Stimulated activated CD8-positive, alpha-beta memory T cell treated with anti-CD3 and anti-CD28 coated beads, Interleukin-4, amount 100 ng/mL, for 24 hours (primary cell): ENCODE measurements around the gene STRA6.

Experiments
- DNase-seq: peaks from one replicate; pipeline ENCODE4 v3.0.0-alpha.2; 2020; ENCODE audit warnings: low read depth

STRA6 gene

GRCh38 chr15:74206801-74207281 lies 4.3 kb upstream of the STRA6 start:
- DNase-seq, result no peak

DNA sequence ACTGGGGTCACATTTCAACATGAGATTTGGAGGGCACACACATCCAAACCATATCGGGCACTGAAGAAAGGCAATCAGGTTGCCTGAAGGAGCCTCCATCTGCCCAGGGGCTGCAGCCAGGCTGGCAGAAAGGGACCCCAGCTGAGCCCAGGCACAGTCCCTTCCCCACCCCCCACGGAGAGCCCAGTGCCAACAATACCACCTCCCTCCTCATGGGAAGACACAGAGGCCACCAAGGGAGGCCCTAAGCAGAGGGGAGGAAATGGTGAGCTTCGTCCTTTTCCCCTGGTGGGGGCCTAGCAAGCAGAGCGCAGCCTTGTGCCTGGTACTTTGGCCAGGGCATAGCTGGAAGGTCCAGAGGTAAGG lies 3.0 kb upstream of the STRA6 start:
- DNase-seq, result no peak

GRCh38 chr15:74203914-74204431 lies 1.4 kb upstream of the STRA6 start:
- no peak for DNase-seq

DNA sequence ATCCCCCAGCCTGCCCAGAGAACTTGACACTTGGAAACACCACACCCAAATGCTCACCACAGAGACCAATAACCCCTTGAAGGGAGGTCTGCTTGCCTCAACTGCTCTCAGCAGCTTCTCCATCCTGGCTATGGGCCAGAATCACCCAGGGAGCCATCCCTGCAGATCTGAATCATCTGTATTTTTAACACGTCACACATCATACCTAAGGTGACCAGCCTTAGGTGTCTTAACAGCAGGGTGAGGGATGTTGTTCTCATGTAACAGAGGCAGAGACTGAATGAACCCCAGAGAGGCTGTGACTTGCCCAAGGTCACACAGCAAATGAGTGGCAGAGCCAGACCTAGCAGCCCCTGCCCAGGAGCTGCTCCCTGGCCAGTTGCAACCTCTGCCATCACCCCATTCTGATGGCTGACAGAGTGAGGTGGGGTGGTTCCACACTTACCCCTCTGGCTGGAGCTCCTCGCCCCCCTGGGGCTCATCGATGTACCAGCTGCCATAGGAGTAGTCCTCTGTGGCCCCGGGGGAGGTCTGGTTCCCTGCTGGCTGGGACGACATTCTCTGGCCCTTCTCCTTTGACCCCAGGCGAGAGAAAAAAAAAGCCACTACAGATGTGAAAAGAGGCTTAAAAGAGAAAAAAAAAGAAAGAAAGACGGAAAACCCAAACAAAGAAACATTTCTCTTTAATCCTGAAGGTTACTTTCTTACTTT lies 722 bp downstream of the STRA6 start:
- no peak for DNase-seq

GRCh38 chr15:74200871-74201419 lies 1.6 kb downstream of the STRA6 start:
- no peak for DNase-seq

DNA sequence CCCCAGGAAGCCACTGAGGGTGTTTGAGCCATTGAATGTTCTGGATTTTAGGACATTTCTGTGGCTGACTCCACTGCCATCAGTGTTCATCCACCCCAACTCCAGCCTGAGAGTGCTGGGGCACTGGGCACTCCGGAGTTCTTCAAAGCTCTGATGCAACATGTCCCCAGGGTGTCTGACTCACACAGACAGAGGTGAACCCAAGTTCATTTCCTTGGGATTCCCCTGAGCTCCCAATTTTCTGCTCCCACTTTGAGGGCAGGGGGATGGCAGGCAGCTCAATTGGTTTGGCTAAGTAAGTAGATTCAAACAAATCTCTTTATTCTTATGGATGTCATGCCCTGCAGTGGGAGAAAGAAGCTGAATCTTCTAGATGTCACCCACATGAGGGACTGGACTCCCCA lies 2.2 kb downstream of the STRA6 start:
- DNase-seq, result no peak

- DNase-seq, result no peak
Measured at GRCh38 chr15:74199297-74199652, 3.3 kb downstream of the STRA6 start.

GRCh38 chr15:74197176-74197965 lies 5.2 kb downstream of the STRA6 start:
- DNase-seq, result no peak

DNA sequence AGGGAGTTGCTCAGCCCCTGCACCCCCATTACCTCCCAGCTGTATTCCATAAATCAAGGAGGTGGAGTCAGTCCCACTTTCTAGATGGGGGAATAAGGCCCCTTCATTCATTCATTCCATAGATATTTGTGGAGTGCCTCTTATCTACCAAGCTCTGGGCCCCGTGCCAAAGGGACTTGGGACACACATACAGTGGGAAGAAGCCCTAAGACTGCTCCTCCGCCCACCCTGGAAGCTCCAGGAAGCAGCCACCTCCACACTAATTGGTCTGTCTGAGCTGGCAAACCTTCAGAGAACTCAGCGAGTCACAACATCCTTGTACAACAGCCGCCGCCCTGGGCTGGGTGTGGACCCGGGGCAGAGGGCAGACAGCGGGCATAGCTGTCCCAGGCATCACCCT lies 6.4 kb downstream of the STRA6 start:
- DNase-seq, result no peak

GRCh38 chr15:74194572-74195559 lies 7.7 kb downstream of the STRA6 start:
- DNase-seq, result no peak

DNA sequence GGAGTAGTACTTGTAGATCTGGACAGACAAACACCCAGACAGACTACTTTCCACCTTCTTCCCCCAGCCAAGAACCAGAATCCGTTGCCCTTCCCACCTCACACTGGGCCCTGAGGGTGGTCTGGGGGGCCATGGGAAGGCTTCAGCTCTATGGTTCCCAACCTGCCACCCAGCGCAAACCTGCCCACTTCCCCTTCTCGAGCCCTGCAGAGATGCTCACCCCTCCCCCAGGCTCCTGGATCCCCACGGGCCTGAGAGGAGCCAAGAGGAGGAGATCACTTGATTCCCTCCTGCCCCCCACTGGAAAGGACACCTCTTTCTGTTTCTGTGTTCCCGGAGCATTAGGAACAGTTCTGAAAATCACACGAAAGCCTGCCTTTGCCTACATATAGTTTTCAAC lies 8.7 kb downstream of the STRA6 start:
- no peak for DNase-seq

DNA sequence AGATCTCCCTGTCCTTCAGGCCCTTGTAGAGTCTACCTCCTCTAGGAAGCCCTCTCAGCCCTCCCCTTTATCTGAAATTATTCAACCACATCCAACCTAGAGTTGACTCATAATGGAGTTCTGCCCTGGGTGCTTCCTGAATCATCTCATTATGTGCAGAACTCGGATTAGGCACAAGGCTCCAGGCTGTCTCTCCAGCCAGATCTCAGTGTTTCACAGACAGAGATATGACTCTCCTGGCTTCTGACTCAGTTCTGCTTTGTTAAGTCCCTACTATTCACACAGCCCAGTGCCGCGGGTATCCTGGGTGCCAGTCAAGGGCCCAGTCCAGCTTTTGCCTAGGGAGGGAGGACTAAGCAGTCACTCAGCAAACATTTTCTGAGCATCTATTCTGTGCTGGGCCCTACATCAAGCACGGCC lies 9.3 kb downstream of the STRA6 start:
- DNase-seq, result no peak

- DNase-seq, result no peak
Measured at GRCh38 chr15:74192751-74193150, 9.8 kb downstream of the STRA6 start.

GRCh38 chr15:74191798-74192197 lies 10.8 kb downstream of the STRA6 start:
- no peak for DNase-seq

GRCh38 chr15:74188216-74188615 lies 14.4 kb downstream of the STRA6 start:
- DNase-seq, result no peak

DNA sequence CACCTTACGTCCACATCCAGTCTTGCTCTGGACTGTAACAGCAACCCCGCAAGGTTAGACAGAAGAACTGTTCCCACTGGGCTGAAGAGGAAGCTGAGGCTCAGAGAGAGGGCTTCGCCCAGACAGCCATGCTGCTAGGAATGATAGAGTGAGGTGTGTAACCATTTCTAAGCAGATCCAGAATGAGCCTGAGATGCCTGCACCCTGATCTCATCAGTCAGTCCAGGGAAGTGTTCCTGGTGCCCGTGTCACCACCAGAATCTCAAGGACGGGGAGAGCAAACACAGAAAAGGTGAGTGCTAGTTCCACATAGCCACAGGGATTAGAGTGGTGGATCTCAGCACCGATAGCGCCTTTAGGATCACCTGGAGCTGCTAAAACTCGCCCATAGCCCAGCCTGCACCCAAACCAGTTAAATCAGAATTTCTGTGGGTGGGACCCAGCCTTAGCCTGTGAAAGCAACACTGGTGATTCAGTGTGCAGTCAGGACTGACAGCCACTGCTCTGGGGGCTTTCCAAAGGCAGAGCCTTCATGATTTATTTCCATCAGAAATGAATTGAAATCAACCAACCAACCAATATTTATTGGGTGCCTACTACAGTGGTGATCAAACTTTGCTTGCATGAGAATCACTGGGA lies 16.8 kb downstream of the STRA6 start:
- no peak for DNase-seq

GRCh38 chr15:74184582-74185091 lies 17.9 kb downstream of the STRA6 start:
- no peak for DNase-seq

- no peak for DNase-seq
Measured at GRCh38 chr15:74182131-74182530, 20.5 kb downstream of the STRA6 start.

DNA sequence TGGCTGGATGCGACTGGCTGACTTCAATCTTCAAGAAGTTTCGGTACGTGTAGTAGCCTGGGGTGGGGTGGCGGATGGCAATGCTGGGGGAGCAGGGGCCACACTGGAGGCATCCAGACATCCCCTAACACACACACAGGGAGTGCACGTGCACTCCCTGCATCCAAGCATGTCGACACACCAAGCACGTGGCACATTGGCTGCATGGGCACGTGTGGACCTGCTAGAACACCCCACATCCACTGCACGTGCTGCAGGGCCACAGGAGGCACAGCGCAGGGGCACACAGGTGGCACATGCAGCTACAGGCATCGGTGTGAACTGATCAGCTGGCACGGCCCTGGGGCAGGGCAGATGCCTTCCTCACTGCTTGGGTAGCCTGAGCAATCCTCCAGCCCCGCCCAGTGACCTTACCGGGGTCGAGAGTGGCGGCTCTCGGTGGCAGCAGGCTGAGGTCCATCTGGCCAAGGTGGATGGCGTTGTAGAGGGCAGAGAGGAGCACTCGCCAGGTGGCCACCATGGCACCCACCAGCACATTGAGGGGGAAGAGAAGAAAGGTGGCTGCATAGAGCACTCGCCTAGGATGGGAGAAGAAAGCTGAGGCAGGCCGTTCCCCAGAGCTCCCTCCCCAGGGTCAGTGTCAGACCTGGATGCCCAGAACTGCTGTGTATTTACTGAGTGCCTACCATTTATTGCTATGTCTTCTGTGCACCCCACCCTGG lies 21.5 kb downstream of the STRA6 start:
- no peak for DNase-seq
